Brain microvascular endothelial cell (primary cell): ENCODE data around the gene TM4SF18.

Source experiments
- DNase-seq: peaks from one replicate; pipeline ENCODE4 v3.0.0-alpha.2; 2020
- H3K27ac ChIP-seq: fragments of 250-450 bp; sonication (Bioruptor Pico); 2 replicates; pipeline ENCODE4 v1.5.1; 2020; ENCODE audit warnings: mild to moderate bottlenecking, moderate library complexity
- H3K27me3 ChIP-seq: fragments of 250-450 bp; sonication (Bioruptor Pico); replicated peaks from 2 replicates; pipeline ENCODE4 v1.5.1; 2020; ENCODE audit warnings: mild to moderate bottlenecking
- H3K36me3 ChIP-seq: fragments of 250-450 bp; sonication (Bioruptor Pico); replicated peaks from 2 replicates; pipeline ENCODE4 v1.5.1; 2020; ENCODE audit warnings: mild to moderate bottlenecking
- H3K4me3 ChIP-seq: 2 replicates; pipeline ENCODE4 v1.5.1; 2011; ENCODE audit warnings: low read depth, mild to moderate bottlenecking, control low read depth, low read length, moderate library complexity
- in situ Hi-C: cut with HindIII; loops from 2 replicates; pipeline ENCODE4 v1.10.0; 2017; ENCODE audit warnings: low sequenced_read_pairs, low pct_ligation_motif_present
- TF ChIP-seq, protein P1 (sequence below): IDR thresholded peaks from 2 replicates; pipeline ENCODE4 v1.5.1; 2011; ENCODE audit warnings: low read depth, mild to moderate bottlenecking, moderate library complexity, low read length, control low read depth, inconsistent platforms; ENCODE audit errors: missing control alignments

The TM4SF18 gene

DNA sequence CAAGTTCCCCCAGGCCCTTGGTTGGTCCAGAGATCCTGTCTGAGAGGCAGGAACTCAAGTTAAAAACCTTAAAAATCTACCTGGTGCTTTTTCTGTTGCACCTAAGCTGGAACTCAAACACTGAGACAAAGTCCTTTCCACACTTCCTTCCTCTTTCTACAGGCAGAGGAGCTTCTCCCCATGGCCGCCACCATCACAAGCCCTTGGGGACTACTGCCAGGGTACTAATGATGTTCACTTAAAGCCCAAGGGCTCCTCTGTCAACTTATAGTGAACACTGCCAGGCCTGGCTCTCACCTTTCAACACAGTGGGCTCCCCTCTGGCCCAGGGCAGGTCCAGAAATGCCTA is 26.0 kb downstream of the TM4SF18 start:
- Histone ChIP-seq H3K36me3 (no peaks in the 10 kb centered on the region), H3K27ac (no peak overlapping the region), H3K27me3 (no peaks in the 10 kb centered on the region), H3K4me3 (no peak overlapping the region)
- in situ Hi-C loops: no loop called here
- TF ChIP-seq, protein P1, sequence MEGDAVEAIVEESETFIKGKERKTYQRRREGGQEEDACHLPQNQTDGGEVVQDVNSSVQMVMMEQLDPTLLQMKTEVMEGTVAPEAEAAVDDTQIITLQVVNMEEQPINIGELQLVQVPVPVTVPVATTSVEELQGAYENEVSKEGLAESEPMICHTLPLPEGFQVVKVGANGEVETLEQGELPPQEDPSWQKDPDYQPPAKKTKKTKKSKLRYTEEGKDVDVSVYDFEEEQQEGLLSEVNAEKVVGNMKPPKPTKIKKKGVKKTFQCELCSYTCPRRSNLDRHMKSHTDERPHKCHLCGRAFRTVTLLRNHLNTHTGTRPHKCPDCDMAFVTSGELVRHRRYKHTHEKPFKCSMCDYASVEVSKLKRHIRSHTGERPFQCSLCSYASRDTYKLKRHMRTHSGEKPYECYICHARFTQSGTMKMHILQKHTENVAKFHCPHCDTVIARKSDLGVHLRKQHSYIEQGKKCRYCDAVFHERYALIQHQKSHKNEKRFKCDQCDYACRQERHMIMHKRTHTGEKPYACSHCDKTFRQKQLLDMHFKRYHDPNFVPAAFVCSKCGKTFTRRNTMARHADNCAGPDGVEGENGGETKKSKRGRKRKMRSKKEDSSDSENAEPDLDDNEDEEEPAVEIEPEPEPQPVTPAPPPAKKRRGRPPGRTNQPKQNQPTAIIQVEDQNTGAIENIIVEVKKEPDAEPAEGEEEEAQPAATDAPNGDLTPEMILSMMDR: no peak
- DNase-seq: no peak

DNA sequence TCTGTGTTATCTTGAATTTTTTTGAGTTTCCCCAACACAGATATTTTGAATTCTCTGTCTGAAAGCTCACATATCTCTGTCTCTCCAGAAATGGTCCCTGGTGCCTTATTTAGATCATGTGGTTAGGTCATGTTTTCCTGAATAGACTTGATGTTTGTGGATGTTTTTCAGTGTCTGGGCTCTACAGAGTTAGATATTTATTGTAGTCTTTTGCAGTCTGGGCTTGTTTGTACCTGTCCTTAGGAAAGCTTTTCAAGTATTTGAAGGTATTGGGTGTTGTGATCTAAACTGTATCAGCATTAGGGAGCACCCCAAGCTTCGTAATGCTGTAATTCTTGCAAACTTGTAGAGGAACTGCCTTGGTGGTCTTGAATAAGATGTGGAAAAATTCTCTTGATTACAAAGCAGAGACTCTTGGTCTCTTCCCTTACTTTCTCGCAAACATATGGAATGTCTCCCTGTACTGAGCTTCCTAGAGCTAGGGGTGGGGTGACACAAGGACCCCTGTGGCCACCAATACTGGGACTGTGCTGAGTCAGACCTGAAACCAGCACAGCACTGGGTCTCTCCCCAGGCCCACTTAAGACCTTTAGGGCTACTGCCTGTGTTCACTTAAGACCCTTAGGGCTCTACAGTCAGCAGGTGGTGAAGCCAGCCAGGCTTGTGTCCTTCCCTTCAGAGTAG is 26.5 kb downstream of the TM4SF18 start:
- Histone ChIP-seq H3K36me3 (no peaks in the 10 kb centered on the region), H3K27me3 (no peaks in the 10 kb centered on the region), H3K4me3 (no peak overlapping the region), H3K27ac (no peak overlapping the region)
- TF ChIP-seq, protein P1: no peak
- in situ Hi-C loops: no loop called here
- no peak for DNase-seq

DNA sequence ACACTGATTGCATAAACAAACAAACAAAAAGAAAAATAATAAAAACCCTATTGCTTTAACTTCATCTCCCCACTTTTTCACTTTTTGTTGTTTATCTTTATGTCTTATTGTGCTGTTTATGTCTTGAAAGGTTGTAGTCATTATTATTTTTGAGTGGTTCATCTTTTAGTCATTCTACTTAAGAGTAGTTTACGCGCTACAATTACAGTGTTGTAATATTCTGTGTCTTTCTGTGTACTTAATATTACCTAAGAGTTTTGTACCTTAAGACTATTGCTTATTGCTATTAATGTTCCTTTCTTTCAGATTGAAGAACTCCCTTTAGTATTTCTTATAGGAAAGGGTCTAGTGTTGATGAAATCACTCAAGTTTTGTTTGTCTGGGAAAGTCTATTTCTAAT is 28.1 kb downstream of the TM4SF18 start:
- Histone ChIP-seq H3K4me3 (no peak overlapping the region), H3K36me3 (no peaks in the 10 kb centered on the region), H3K27me3 (no peaks in the 10 kb centered on the region), H3K27ac (no peak overlapping the region)
- DNase-seq: no peak
- in situ Hi-C loops: no loop called here
- TF ChIP-seq, protein P1: no peak

DNA sequence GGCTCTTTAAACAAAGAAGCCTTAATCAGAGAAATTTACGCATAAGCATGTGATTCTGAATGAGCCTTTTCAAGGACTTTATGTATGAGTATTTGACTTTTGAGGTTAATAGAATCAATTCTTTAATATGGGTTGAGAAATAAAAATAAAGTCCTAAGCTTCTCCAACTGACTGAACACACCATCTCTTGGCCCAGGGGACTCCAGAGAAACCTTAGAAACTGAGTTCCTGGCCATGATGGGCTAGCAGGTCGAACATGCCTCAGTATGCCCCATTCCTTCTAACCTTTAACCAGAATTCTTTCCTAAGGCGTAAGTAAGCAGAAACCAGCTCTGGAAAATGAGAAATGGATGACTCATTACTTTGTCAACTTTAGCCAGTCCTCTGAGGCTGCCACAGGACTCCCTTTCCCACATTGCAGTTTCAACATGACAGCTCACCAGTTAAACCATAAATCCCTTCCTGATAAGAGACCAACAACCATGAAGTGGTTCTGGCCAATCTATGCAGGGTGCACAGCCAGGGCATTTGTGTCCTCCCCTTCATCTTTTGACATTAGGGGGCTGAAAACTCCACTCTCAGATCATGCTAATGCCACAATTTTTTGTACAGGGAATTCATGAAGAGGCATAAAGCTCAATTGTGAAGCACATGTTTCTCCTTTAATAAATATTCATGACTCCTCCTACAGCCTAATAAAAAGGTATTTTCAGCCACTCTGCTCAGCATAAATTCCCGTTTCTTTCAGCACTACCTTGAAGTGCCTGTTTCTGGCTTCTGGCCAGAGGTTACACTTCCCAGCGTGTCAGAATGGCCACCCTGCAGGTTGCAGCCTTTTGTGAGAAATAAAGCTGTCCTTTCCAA is 33.3 kb downstream of the TM4SF18 start:
- Histone ChIP-seq H3K27ac (peak overlapping the region; percentile 56), H3K36me3 (no peaks in the 10 kb centered on the region), H3K4me3 (no peak overlapping the region), H3K27me3 (no peaks in the 10 kb centered on the region)
- TF ChIP-seq, protein P1: no peak
- in situ Hi-C loops: loop anchor here (25.0 kb wide), 1 partner anchor 338 kb away; no protein-coding TSS in a partner anchor
- DNase-seq: peak; percentile 93

- H3K27me3 ChIP-seq: no peaks in the 10 kb centered on the region
- in situ Hi-C loops: loop anchor here (25.0 kb wide), 1 partner anchor 335 kb away; no protein-coding TSS in a partner anchor
- TF ChIP-seq, protein P1: no peak
- no peak overlapping the region for H3K4me3 ChIP-seq
- no peak overlapping the region for H3K27ac ChIP-seq
- H3K36me3 ChIP-seq: no peaks in the 10 kb centered on the region
- no peak for DNase-seq
Observed at GRCh38 chr3:149296972-149297371, 36.5 kb downstream of the TM4SF18 start.
